22Rv1 (cell line): ENCODE results near the gene RALY.

Experiments
- H3K27ac ChIP-seq: fragments of 450-650 bp; 2 replicates; pipeline ENCODE4 v1.5.1; 2017
- CTCF ChIP-seq: fragments of 450-650 bp; IDR thresholded peaks from 2 replicates; pipeline ENCODE4 v1.5.1; 2017; ENCODE audit warnings: mild to moderate bottlenecking
- ZFX ChIP-seq: fragments of 450-650 bp; IDR thresholded peaks from 2 replicates; pipeline ENCODE4 v1.6.1; 2017; ENCODE audit warnings: antibody characterized with exemption, borderline replicate concordance

Gene RALY

GRCh38 chr20:33976959-33977358, 16.8 kb upstream of the RALY start:
- no peak overlapping the region for H3K27ac ChIP-seq
- TF ChIP-seq CTCF (no peak), ZFX (no peak)

GRCh38 chr20:33977535-33977934, 16.2 kb upstream of the RALY start:
- no peak overlapping the region for H3K27ac ChIP-seq
- TF ChIP-seq ZFX (no peak), CTCF (no peak)

GRCh38 chr20:33979094-33979493, 14.6 kb upstream of the RALY start:
- no peak overlapping the region for H3K27ac ChIP-seq
- TF ChIP-seq ZFX (no peak), CTCF (no peak)

- TF ChIP-seq CTCF (no peak), ZFX (no peak)
- no peak overlapping the region for H3K27ac ChIP-seq
Measured at GRCh38 chr20:33981347-33981746, 12.4 kb upstream of the RALY start.

GRCh38 chr20:33981964-33982363, 11.7 kb upstream of the RALY start:
- TF ChIP-seq ZFX = no peak
- no peak overlapping the region for H3K27ac ChIP-seq

- TF ChIP-seq ZFX = no peak
- TF ChIP-seq CTCF = no peak
- no peak overlapping the region for H3K27ac ChIP-seq
Measured at GRCh38 chr20:33983371-33983770, 10.3 kb upstream of the RALY start.

- no peak for TF ChIP-seq CTCF
- no peak for TF ChIP-seq ZFX
- no peak overlapping the region for H3K27ac ChIP-seq
Measured at GRCh38 chr20:33984182-33984719, 9.5 kb upstream of the RALY start.

- H3K27ac ChIP-seq = no peak overlapping the region
- TF ChIP-seq CTCF (no peak), ZFX (no peak)
Measured at GRCh38 chr20:33985280-33985679, 8.4 kb upstream of the RALY start.
